Keratinocyte (primary cell): ENCODE measurements around the gene CASTOR1. TPM values are rescaled to one million over a fixed set of nuclear protein-coding genes. Genes with fewer than 3 reads are reported as not detected.

Experiments
- DNase-seq: peaks from one replicate; pipeline ENCODE4 v3.0.0-alpha.2; 2011; ENCODE audit warnings: low read depth, missing footprints, low spot score
- FAIRE-seq: peaks from 2 replicates; lab custom pipeline; 2011; peaks lifted over from hg19 to GRCh38; lab: Jason Lieb, UNC
- H2AFZ ChIP-seq: 2 replicates; pipeline ENCODE4 v1.6.0; 2012; ENCODE audit warnings: low read length, control low read depth, inconsistent platforms; ENCODE audit not compliant: control insufficient read depth
- H3K27ac ChIP-seq: 2 replicates; pipeline ENCODE4 v1.5.1; 2011; ENCODE audit warnings: low read length; ENCODE audit not compliant: control insufficient read depth, insufficient read depth
- H3K27me3 ChIP-seq: 3 replicates; pipeline ENCODE4 v1.6.0; 2011; ENCODE audit warnings: low read length; ENCODE audit not compliant: control insufficient read depth, insufficient read depth; ENCODE audit errors: extremely low read depth
- H3K36me3 ChIP-seq, 2 experiments: 2 replicates in 1 of 2; 3 replicates in 1 of 2; pipeline ENCODE4 v1.5.1; 2011; ENCODE audit warnings: low read length in 2 of 2, mild to moderate bottlenecking in 1 of 2; ENCODE audit not compliant: control insufficient read depth in 2 of 2, insufficient read depth in 2 of 2; ENCODE audit errors: extremely low read depth in 1 of 2
- H3K4me1 ChIP-seq: 3 replicates; pipeline ENCODE4 v1.5.1; 2011; ENCODE audit warnings: low read length; ENCODE audit not compliant: control insufficient read depth, insufficient read depth; ENCODE audit errors: extremely low read depth
- H3K4me2 ChIP-seq: 3 replicates; pipeline ENCODE4 v1.6.0; 2011; ENCODE audit warnings: low read depth, low read length; ENCODE audit not compliant: control insufficient read depth, insufficient read depth; ENCODE audit errors: extremely low read depth
- H3K4me3 ChIP-seq, 3 experiments: fragments of 200-600 bp in 1 of 3; sonication (generic) in 1 of 3; 2 replicates in 2 of 3; 3 replicates in 1 of 3; pipeline ENCODE4 v1.5.1; 2011 to 2016; ENCODE audit warnings: low read length in 3 of 3, mild to moderate bottlenecking in 3 of 3, control low read depth in 2 of 3, inconsistent platforms in 1 of 3, low read depth in 1 of 3, mixed read lengths in 1 of 3, mixed run types in 1 of 3, moderate library complexity in 1 of 3; ENCODE audit not compliant: control insufficient read depth in 2 of 3, insufficient read depth in 2 of 3; ENCODE audit errors: extremely low read depth in 1 of 3
- H3K79me2 ChIP-seq: 2 replicates; pipeline ENCODE4 v1.6.0; 2012; ENCODE audit warnings: low read length; ENCODE audit not compliant: control insufficient read depth, insufficient read depth
- H3K9ac ChIP-seq: 3 replicates; pipeline ENCODE4 v1.6.0; 2011; ENCODE audit warnings: low read length; ENCODE audit not compliant: control insufficient read depth, insufficient read depth; ENCODE audit errors: extremely low read depth
- H3K9me1 ChIP-seq: 3 replicates; pipeline ENCODE4 v1.6.0; 2011; ENCODE audit warnings: low read length; ENCODE audit not compliant: control insufficient read depth, insufficient read depth; ENCODE audit errors: extremely low read depth
- H3K9me3 ChIP-seq: 2 replicates; pipeline ENCODE4 v1.5.1; 2012; ENCODE audit warnings: low read depth, low read length; ENCODE audit not compliant: control insufficient read depth
- H4K20me1 ChIP-seq: 3 replicates; pipeline ENCODE4 v1.6.0; 2011; ENCODE audit warnings: low read length; ENCODE audit not compliant: control insufficient read depth, insufficient read depth; ENCODE audit errors: extremely low read depth
- EZH2 ChIP-seq: IDR thresholded peaks from one replicate; pipeline ENCODE4 v1.6.1; 2012; ENCODE audit warnings: inconsistent platforms, mild to moderate bottlenecking, low read length, moderate library complexity
- dilution Hi-C: fragments of 300-500 bp; cut with MboI; formaldehyde crosslinking; loops from one replicate; pipeline ENCODE4 v1.7.0; 2020; ENCODE audit warnings: low sequenced_read_pairs; ENCODE audit not compliant: extremely low pct_ligation_motif_present
- polyA plus RNA-seq, 5 experiments: library from polyadenylated mRNA; depleted of rRNA in 3 of 5; stranded (reverse) in 3 of 5; stranded (forward) in 1 of 5; unstranded in 1 of 5; fragments of >200 nt; gene quantifications; 1 replicate in 1 of 5; 2 replicates in 3 of 5; 3 replicates in 1 of 5; pipeline versions ENCODE4 v1.2.1 to v1.2.3, GENCODE V29; 2011 to 2012; ENCODE audit warnings: missing spikeins in 2 of 5, low read depth in 1 of 5, low replicate concordance in 1 of 5
- TF ChIP-seq, protein P1 (sequence below), 3 experiments: IDR thresholded peaks in 1 of 3; conservative IDR thresholded peaks in 1 of 3; optimal IDR thresholded peaks in 1 of 3; 2 replicates in 2 of 3; 3 replicates in 1 of 3; pipeline versions ENCODE3 to v1.5.1; 2011; ENCODE audit warnings: low read length in 3 of 3, mild to moderate bottlenecking in 3 of 3, moderate library complexity in 2 of 3, control low read depth in 1 of 3, inconsistent platforms in 1 of 3; ENCODE audit not compliant: insufficient read depth in 2 of 3; ENCODE audit errors: extremely low read depth in 1 of 3

CASTOR1 gene
- polyA plus RNA-seq, 1 donor (not counting 4 experiments of a cell fraction or from before 2014, with no cell fraction given): 9.1 TPM

DNA sequence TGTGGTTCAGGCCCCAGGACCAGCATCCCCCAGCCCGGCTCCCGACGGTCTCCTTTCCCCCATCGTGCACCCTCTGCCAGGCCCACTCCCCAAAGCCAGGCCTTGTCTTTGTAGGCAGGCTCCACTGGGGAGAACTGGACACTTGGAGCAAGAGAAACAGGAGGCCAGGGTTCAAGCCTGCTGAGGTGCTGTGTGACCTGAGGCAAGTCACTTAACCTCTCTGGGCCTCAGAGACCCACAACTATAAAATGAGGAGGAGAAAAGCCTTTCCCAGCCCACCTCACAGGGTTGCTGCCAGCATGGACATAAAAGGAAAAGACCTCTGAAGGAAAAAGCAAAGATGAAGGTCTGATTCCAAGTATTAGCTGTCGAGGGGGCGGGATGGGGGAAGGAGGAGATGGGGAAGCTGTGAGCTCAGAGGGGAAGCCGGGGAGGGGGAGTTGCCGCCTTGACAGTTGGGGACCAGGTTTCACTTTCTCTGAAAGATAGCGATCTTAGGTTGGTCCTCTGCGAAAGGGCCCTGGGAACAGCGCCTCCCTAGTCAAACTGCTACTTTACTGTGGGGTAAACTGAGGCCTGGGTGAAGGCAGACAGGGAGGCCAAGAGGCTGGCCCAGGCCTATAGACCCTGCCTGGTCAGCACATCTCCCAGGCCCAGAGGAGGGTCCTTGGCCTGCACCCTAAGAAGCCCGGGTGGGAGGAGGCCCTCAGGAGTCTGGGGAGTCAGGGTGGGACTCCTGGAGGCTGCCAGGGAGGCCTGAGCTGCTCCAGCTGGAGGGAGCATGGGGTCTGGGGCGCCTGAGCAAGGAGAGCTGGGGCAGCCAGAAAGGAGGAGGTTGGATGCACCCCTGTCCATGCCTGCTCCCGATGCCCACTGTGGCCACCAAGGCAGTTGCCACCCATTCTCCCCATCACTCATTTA is 21.7 kb downstream of the CASTOR1 start:
- Histone ChIP-seq H3K9ac (no peak overlapping the region), H3K4me1 (peaks cover 7% of the 10 kb centered on the region), H2AFZ (no peak overlapping the region), H3K79me2 (no peaks in the 10 kb centered on the region), H3K4me3 (no peak overlapping the region), H3K9me3 (no peaks in the 10 kb centered on the region), H3K4me2 (no peak overlapping the region), H4K20me1 (no peaks in the 10 kb centered on the region), H3K9me1 (no peaks in the 10 kb centered on the region), H3K36me3 (no peaks in the 10 kb centered on the region), H3K27ac (no peak overlapping the region), H3K27me3 (no peaks in the 10 kb centered on the region)
- FAIRE-seq: no peak
- dilution Hi-C loops: no loop called here
- DNase-seq: no peak
- no peak for TF ChIP-seq EZH2
- TF ChIP-seq, protein P1, sequence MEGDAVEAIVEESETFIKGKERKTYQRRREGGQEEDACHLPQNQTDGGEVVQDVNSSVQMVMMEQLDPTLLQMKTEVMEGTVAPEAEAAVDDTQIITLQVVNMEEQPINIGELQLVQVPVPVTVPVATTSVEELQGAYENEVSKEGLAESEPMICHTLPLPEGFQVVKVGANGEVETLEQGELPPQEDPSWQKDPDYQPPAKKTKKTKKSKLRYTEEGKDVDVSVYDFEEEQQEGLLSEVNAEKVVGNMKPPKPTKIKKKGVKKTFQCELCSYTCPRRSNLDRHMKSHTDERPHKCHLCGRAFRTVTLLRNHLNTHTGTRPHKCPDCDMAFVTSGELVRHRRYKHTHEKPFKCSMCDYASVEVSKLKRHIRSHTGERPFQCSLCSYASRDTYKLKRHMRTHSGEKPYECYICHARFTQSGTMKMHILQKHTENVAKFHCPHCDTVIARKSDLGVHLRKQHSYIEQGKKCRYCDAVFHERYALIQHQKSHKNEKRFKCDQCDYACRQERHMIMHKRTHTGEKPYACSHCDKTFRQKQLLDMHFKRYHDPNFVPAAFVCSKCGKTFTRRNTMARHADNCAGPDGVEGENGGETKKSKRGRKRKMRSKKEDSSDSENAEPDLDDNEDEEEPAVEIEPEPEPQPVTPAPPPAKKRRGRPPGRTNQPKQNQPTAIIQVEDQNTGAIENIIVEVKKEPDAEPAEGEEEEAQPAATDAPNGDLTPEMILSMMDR (optimal IDR thresholded peaks at IDR 0.05 in 1 of 3, IDR thresholded peaks at IDR 0.05 in 1 of 3, conservative IDR thresholded peaks at IDR 0.05 in 1 of 3; ENCODE audit: extremely low read depth in 1 of 3, insufficient read depth in 2 of 3, low read length in 3 of 3): no peak

DNA sequence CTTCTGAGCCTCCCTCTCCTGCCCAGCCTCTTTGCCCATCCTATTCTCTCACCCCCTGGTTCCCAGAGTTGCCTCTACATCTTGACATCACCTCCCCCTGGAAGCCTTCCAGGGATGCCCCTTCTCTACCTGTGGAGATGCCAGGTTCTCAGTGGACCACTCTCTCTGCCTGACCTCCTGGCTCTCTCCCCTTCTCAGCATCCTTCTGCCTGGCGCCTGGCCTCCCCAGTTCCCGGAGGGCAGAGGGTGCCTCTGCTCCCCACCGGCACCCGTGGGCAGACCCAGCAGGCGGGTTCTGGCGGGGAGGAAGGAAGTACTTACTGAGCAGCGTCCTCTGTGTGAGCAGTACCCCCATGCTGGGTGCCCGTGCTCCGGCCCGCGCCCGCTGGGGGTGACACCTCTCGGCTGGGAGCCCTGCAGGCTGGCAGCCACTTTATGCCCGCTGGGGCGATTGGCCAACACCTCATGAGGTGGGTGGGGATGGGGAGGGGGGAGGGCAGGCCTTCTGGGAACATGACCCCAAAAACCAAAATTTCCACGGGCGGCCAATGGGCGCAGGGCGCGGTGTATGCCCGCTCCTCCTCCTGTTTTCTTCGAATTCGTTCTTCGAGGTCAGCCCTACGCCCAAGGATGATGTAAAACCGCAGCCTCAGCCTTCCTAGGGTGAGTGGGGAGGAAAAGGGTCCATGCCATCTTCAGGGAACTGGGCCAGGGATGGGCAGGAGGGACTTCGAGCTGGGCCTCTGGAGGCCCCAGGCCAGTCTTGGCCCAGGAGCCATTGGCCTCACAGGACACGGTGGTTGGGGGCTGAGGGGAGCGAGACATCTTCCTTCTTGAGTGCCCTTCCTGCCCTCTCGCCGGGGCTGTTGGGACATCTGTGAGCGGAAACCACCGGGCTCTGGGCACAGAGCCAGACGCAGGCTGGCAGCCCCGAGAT is 22.6 kb downstream of the CASTOR1 start, which contains the start of gene OSM:
Gene OSM (minus strand): TSS at position 407 of the 937 bp plus-strand sequence. CDS start 52 bp downstream, at position 355.
- Histone ChIP-seq H3K79me2 (no peaks in the 10 kb centered on the region), H3K36me3 (no peaks in the 10 kb centered on the region), H3K4me1 (peaks cover 16% of the 10 kb centered on the region), H3K9me3 (no peaks in the 10 kb centered on the region), H3K27me3 (no peaks in the 10 kb centered on the region), H4K20me1 (no peaks in the 10 kb centered on the region), H3K9me1 (no peaks in the 10 kb centered on the region), H3K4me3 (no peak within 1 kb of the TSS), H3K27ac (no peak within 1 kb of the TSS), H2AFZ (no peak within 1 kb of the TSS), H3K9ac (no peak within 1 kb of the TSS), H3K4me2 (no peak within 1 kb of the TSS)
- no peak for DNase-seq
- TF ChIP-seq EZH2: no peak
- TF ChIP-seq, protein P1 (optimal IDR thresholded peaks at IDR 0.05 in 1 of 3, IDR thresholded peaks at IDR 0.05 in 1 of 3, conservative IDR thresholded peaks at IDR 0.05 in 1 of 3; ENCODE audit: extremely low read depth in 1 of 3, insufficient read depth in 2 of 3, low read length in 3 of 3): no peak
- FAIRE-seq: no peak
- dilution Hi-C loops: no loop called here
